Keratinocyte (primary cell): ENCODE data around the gene ZNF107. TPM values are rescaled to one million over a fixed set of nuclear protein-coding genes. Genes with fewer than 3 reads are reported as not detected.

Experiments used
- DNase-seq: peaks from one replicate; pipeline ENCODE4 v3.0.0-alpha.2; 2011; ENCODE audit warnings: low read depth, missing footprints, low spot score
- FAIRE-seq: peaks from 2 replicates; lab custom pipeline; 2011; peaks lifted over from hg19 to GRCh38; lab: Jason Lieb, UNC
- H2AFZ ChIP-seq: 2 replicates; pipeline ENCODE4 v1.6.0; 2012; ENCODE audit warnings: low read length, control low read depth, inconsistent platforms; ENCODE audit not compliant: control insufficient read depth
- H3K27ac ChIP-seq: 2 replicates; pipeline ENCODE4 v1.5.1; 2011; ENCODE audit warnings: low read length; ENCODE audit not compliant: control insufficient read depth, insufficient read depth
- H3K27me3 ChIP-seq: 3 replicates; pipeline ENCODE4 v1.6.0; 2011; ENCODE audit warnings: low read length; ENCODE audit not compliant: control insufficient read depth, insufficient read depth; ENCODE audit errors: extremely low read depth
- H3K36me3 ChIP-seq, 2 experiments: 2 replicates in 1 of 2; 3 replicates in 1 of 2; pipeline ENCODE4 v1.5.1; 2011; ENCODE audit warnings: low read length in 2 of 2, mild to moderate bottlenecking in 1 of 2; ENCODE audit not compliant: control insufficient read depth in 2 of 2, insufficient read depth in 2 of 2; ENCODE audit errors: extremely low read depth in 1 of 2
- H3K4me1 ChIP-seq: 3 replicates; pipeline ENCODE4 v1.5.1; 2011; ENCODE audit warnings: low read length; ENCODE audit not compliant: control insufficient read depth, insufficient read depth; ENCODE audit errors: extremely low read depth
- H3K4me2 ChIP-seq: 3 replicates; pipeline ENCODE4 v1.6.0; 2011; ENCODE audit warnings: low read depth, low read length; ENCODE audit not compliant: control insufficient read depth, insufficient read depth; ENCODE audit errors: extremely low read depth
- H3K4me3 ChIP-seq, 3 experiments: fragments of 200-600 bp in 1 of 3; sonication (generic) in 1 of 3; 2 replicates in 2 of 3; 3 replicates in 1 of 3; pipeline ENCODE4 v1.5.1; 2011 to 2016; ENCODE audit warnings: low read length in 3 of 3, mild to moderate bottlenecking in 3 of 3, control low read depth in 2 of 3, inconsistent platforms in 1 of 3, low read depth in 1 of 3, mixed read lengths in 1 of 3, mixed run types in 1 of 3, moderate library complexity in 1 of 3; ENCODE audit not compliant: control insufficient read depth in 2 of 3, insufficient read depth in 2 of 3; ENCODE audit errors: extremely low read depth in 1 of 3
- H3K79me2 ChIP-seq: 2 replicates; pipeline ENCODE4 v1.6.0; 2012; ENCODE audit warnings: low read length; ENCODE audit not compliant: control insufficient read depth, insufficient read depth
- H3K9ac ChIP-seq: 3 replicates; pipeline ENCODE4 v1.6.0; 2011; ENCODE audit warnings: low read length; ENCODE audit not compliant: control insufficient read depth, insufficient read depth; ENCODE audit errors: extremely low read depth
- H3K9me1 ChIP-seq: 3 replicates; pipeline ENCODE4 v1.6.0; 2011; ENCODE audit warnings: low read length; ENCODE audit not compliant: control insufficient read depth, insufficient read depth; ENCODE audit errors: extremely low read depth
- H3K9me3 ChIP-seq: 2 replicates; pipeline ENCODE4 v1.5.1; 2012; ENCODE audit warnings: low read depth, low read length; ENCODE audit not compliant: control insufficient read depth
- H4K20me1 ChIP-seq: 3 replicates; pipeline ENCODE4 v1.6.0; 2011; ENCODE audit warnings: low read length; ENCODE audit not compliant: control insufficient read depth, insufficient read depth; ENCODE audit errors: extremely low read depth
- EZH2 ChIP-seq: IDR thresholded peaks from one replicate; pipeline ENCODE4 v1.6.1; 2012; ENCODE audit warnings: inconsistent platforms, mild to moderate bottlenecking, low read length, moderate library complexity
- dilution Hi-C: fragments of 300-500 bp; cut with MboI; formaldehyde crosslinking; loops from one replicate; pipeline ENCODE4 v1.7.0; 2020; ENCODE audit warnings: low sequenced_read_pairs; ENCODE audit not compliant: extremely low pct_ligation_motif_present
- polyA plus RNA-seq, 5 experiments: library from polyadenylated mRNA; depleted of rRNA in 3 of 5; stranded (reverse) in 3 of 5; stranded (forward) in 1 of 5; unstranded in 1 of 5; fragments of >200 nt; gene quantifications; 1 replicate in 1 of 5; 2 replicates in 3 of 5; 3 replicates in 1 of 5; pipeline versions ENCODE4 v1.2.1 to v1.2.3, GENCODE V29; 2011 to 2012; ENCODE audit warnings: missing spikeins in 2 of 5, low read depth in 1 of 5, low replicate concordance in 1 of 5
- TF ChIP-seq, protein P1 (sequence below), 3 experiments: IDR thresholded peaks in 1 of 3; conservative IDR thresholded peaks in 1 of 3; optimal IDR thresholded peaks in 1 of 3; 2 replicates in 2 of 3; 3 replicates in 1 of 3; pipeline versions ENCODE3 to v1.5.1; 2011; ENCODE audit warnings: low read length in 3 of 3, mild to moderate bottlenecking in 3 of 3, moderate library complexity in 2 of 3, control low read depth in 1 of 3, inconsistent platforms in 1 of 3; ENCODE audit not compliant: insufficient read depth in 2 of 3; ENCODE audit errors: extremely low read depth in 1 of 3

Gene ZNF107
- polyA plus RNA-seq, 1 donor (not counting 4 experiments of a cell fraction or from before 2014, with no cell fraction given): 5.5 TPM

DNA sequence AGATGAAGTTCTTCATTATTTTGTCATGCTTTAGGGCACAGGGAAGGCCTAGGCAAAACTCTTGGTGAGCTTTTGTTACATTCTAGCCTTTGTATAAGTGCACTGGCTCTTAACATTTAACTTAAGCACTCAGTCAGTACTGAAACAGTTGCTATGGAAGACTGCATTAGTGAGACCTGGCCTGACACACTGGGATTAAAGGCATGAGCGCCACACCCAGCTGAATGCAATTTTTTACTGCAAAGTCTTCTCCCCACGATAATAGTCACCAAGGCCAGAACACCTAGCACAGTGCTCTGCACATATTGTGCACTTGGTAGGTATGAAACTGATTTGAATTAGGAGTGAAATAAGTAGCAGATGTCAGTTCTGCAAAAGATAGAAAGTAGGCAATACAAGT, 87.1 kb downstream of the ZNF107 start:
- DNase-seq: no peak
- Histone ChIP-seq H3K36me3 (no peaks in the 10 kb centered on the region), H3K27ac (no peak overlapping the region), H3K79me2 (no peaks in the 10 kb centered on the region), H3K9me1 (no peaks in the 10 kb centered on the region), H2AFZ (no peak overlapping the region), H3K4me1 (no peaks in the 10 kb centered on the region), H3K4me3 (no peak overlapping the region), H3K4me2 (no peak overlapping the region), H3K9ac (no peak overlapping the region), H3K27me3 (no peaks in the 10 kb centered on the region), H4K20me1 (no peaks in the 10 kb centered on the region), H3K9me3 (no peaks in the 10 kb centered on the region)
- dilution Hi-C loops: no loop called here
- no peak for FAIRE-seq
- no peak for TF ChIP-seq EZH2
- TF ChIP-seq, protein P1, sequence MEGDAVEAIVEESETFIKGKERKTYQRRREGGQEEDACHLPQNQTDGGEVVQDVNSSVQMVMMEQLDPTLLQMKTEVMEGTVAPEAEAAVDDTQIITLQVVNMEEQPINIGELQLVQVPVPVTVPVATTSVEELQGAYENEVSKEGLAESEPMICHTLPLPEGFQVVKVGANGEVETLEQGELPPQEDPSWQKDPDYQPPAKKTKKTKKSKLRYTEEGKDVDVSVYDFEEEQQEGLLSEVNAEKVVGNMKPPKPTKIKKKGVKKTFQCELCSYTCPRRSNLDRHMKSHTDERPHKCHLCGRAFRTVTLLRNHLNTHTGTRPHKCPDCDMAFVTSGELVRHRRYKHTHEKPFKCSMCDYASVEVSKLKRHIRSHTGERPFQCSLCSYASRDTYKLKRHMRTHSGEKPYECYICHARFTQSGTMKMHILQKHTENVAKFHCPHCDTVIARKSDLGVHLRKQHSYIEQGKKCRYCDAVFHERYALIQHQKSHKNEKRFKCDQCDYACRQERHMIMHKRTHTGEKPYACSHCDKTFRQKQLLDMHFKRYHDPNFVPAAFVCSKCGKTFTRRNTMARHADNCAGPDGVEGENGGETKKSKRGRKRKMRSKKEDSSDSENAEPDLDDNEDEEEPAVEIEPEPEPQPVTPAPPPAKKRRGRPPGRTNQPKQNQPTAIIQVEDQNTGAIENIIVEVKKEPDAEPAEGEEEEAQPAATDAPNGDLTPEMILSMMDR (optimal IDR thresholded peaks at IDR 0.05 in 1 of 3, IDR thresholded peaks at IDR 0.05 in 1 of 3, conservative IDR thresholded peaks at IDR 0.05 in 1 of 3; ENCODE audit: extremely low read depth in 1 of 3, insufficient read depth in 2 of 3, low read length in 3 of 3): no peak

- no peaks in the 10 kb centered on the region for H3K79me2 ChIP-seq
- H4K20me1 ChIP-seq: no peaks in the 10 kb centered on the region
- H3K27ac ChIP-seq: no peak overlapping the region
- TF ChIP-seq EZH2: no peak
- TF ChIP-seq, protein P1 (optimal IDR thresholded peaks at IDR 0.05 in 1 of 3, IDR thresholded peaks at IDR 0.05 in 1 of 3, conservative IDR thresholded peaks at IDR 0.05 in 1 of 3; ENCODE audit: extremely low read depth in 1 of 3, insufficient read depth in 2 of 3, low read length in 3 of 3): no peak
- H3K4me2 ChIP-seq: no peak overlapping the region
- H3K4me3 ChIP-seq: no peak overlapping the region
- H3K27me3 ChIP-seq: no peaks in the 10 kb centered on the region
- no peak overlapping the region for H2AFZ ChIP-seq
- dilution Hi-C loops: no loop called here
- no peaks in the 10 kb centered on the region for H3K36me3 ChIP-seq
- FAIRE-seq (no peak), DNase-seq (no peak)
- no peaks in the 10 kb centered on the region for H3K9me1 ChIP-seq
- no peaks in the 10 kb centered on the region for H3K9me3 ChIP-seq
- H3K4me1 ChIP-seq: no peaks in the 10 kb centered on the region
- H3K9ac ChIP-seq: no peak overlapping the region
These were observed 89.9 kb downstream of the ZNF107 start for GRCh38 chr7:64755865-64756264.
